Transverse colon (tissue), 4 donors: Measurements from ENCODE around the gene RNF169. TPM values are rescaled to one million over a fixed set of nuclear protein-coding genes. Genes with fewer than 3 reads are reported as not detected.

Experiments used
- DNase-seq: peaks from one replicate; pipeline ENCODE4 v3.0.0-alpha.2; 2019
- H3K27ac ChIP-seq, 4 donors: fragments of 200-600 bp; sonication (generic); 2 replicates each; pipeline ENCODE4 v1.5.1; 2016 to 2018; ENCODE audit warnings: inconsistent platforms in 4 of 4
- H3K27me3 ChIP-seq: fragments of 200-600 bp; sonication (generic); 2 replicates; pipeline ENCODE4 v1.5.1; 2017; ENCODE audit warnings: inconsistent platforms
- H3K36me3 ChIP-seq, 4 donors: fragments of 200-600 bp; sonication (generic); 2 replicates each; pipeline ENCODE4 v1.5.1; 2017 to 2019; ENCODE audit warnings: inconsistent platforms in 4 of 4
- H3K4me1 ChIP-seq, 4 donors: fragments of 200-600 bp; sonication (generic); 2 replicates each; pipeline ENCODE4 v1.5.1; 2017 to 2020; ENCODE audit warnings: inconsistent platforms in 4 of 4
- H3K4me3 ChIP-seq, 4 donors: fragments of 200-600 bp; sonication (generic); 1 replicate in 1 of 4; 2 replicates in 3 of 4; pipeline versions ENCODE4 v1.5.1 to v1.6.1; 2017 to 2019; ENCODE audit warnings: inconsistent platforms in 4 of 4
- H3K9me3 ChIP-seq, 2 donors: fragments of 200-600 bp; sonication (generic); 2 replicates each; pipeline ENCODE4 v1.5.1; 2017 to 2019; ENCODE audit warnings: inconsistent platforms in 2 of 2
- EP300 ChIP-seq: sonication (generic); formaldehyde crosslinking; IDR thresholded peaks from one replicate; pipeline ENCODE4 v1.6.1; 2017; ENCODE audit warnings: antibody characterized with exemption, low read depth
- POLR2A ChIP-seq: fragments of 450-650 bp; IDR thresholded peaks from one replicate; pipeline ENCODE4 v1.6.1; 2016; ENCODE audit warnings: antibody characterized with exemption, mild to moderate bottlenecking, moderate library complexity
- POLR2AphosphoS5 ChIP-seq, 3 donors: sonication (generic); formaldehyde crosslinking; IDR thresholded peaks; one replicate each; pipeline ENCODE4 v1.6.1; 2016; ENCODE audit warnings: antibody characterized with exemption in 3 of 3
- WGBS, 2 donors: methylation state at CpG; one replicate each; pipeline ENCODE4 v1.1.5; 2018; ENCODE audit warnings: low coverage in 1 of 2; 5-methylcytosine and 5-hydroxymethylcytosine counted together
- in situ Hi-C, 4 donors: fragments of 200-750 bp; cut with MboI; loops; one replicate each; pipeline versions ENCODE4 v1.15.0 to v1.15.1; 2017; ENCODE audit warnings: low sequenced_read_pairs in 3 of 4, low pct_ligation_motif_present in 1 of 4, low pct_unique_long_range_greater_than_20kb in 1 of 4
- intact Hi-C: fragments of 100-400 bp; cut with DNase I; formaldehyde crosslinking; loops from one replicate; pipeline ENCODE4 v1.15.1; 2023; ENCODE audit warnings: low total_unique reads
- small RNA-seq, 4 donors: library from RNA; depleted of rRNA; stranded (forward); fragments of <200 nt; gene quantifications; one replicate each; pipeline ENCODE3, GENCODE V24; 2016
- total RNA-seq, 4 donors: library from RNA; depleted of rRNA; stranded (reverse); fragments of >200 nt; gene quantifications; one replicate each; pipeline ENCODE4 v1.1.0, GENCODE V29; 2016
- TF ChIP-seq, protein P1 (sequence below), 5 experiments: fragments of 200-600 bp in 3 of 5; fragments of 450-650 bp in 2 of 5; sonication (generic) in 3 of 5; IDR thresholded peaks; 1 replicate in 2 of 5; 2 replicates in 3 of 5; pipeline ENCODE4 v1.5.1; 2016 to 2017; ENCODE audit warnings: antibody characterized with exemption in 5 of 5, inconsistent platforms in 3 of 5, mild to moderate bottlenecking in 2 of 5, moderate library complexity in 1 of 5

RNF169 gene
- total RNA-seq, 4 donors from 2014 or later, result 15.1 to 22.4 (median 16.6) TPM

DNA sequence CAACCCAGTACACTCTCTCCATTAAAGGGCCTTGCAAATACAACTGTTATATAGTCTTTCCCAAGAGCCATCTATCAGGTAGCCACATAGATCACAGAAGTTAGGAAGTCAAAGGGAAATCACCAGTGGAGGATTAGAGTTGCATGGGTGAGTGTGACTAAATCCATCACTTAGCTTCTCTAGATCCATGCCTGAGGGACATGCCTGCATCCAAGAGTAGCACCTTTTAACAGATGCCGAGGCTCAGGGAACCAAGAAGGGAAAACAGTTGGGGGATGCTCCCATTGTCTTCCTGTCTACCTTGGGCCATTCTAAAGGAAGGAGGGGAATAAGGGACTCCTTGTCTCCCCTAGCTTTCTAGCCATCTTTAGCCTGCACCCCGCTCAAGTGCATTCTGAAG, 122.4 kb downstream of the RNF169 start:
- Histone ChIP-seq H3K27me3 (no peaks in the 10 kb centered on the region), H3K36me3 (peaks cover 0 to 56% (median 13%) of the 10 kb centered on the region in 4 donors), H3K4me1 (no peaks in the 10 kb centered on the region), H3K9me3 (peaks cover 63 to 67% of the 10 kb centered on the region in 2 donors), H3K4me3 (no peak overlapping the region), H3K27ac (no peak overlapping the region)
- 98% methylated on average over 2 of the region's 2 CpGs; no CpG with 5 or more reads in 1 of the 2 donors for WGBS, 2 donors
- TF ChIP-seq POLR2AphosphoS5 (IDR thresholded peaks at IDR 0.05), result no peak
- TF ChIP-seq, protein P1, sequence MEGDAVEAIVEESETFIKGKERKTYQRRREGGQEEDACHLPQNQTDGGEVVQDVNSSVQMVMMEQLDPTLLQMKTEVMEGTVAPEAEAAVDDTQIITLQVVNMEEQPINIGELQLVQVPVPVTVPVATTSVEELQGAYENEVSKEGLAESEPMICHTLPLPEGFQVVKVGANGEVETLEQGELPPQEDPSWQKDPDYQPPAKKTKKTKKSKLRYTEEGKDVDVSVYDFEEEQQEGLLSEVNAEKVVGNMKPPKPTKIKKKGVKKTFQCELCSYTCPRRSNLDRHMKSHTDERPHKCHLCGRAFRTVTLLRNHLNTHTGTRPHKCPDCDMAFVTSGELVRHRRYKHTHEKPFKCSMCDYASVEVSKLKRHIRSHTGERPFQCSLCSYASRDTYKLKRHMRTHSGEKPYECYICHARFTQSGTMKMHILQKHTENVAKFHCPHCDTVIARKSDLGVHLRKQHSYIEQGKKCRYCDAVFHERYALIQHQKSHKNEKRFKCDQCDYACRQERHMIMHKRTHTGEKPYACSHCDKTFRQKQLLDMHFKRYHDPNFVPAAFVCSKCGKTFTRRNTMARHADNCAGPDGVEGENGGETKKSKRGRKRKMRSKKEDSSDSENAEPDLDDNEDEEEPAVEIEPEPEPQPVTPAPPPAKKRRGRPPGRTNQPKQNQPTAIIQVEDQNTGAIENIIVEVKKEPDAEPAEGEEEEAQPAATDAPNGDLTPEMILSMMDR (IDR thresholded peaks at IDR 0.05), result no peak
- TF ChIP-seq POLR2A, result no peak
- no peak for TF ChIP-seq EP300
- in situ Hi-C loops, result no loop called here
- no peak for DNase-seq
- intact Hi-C loops, result no loop called here

DNA sequence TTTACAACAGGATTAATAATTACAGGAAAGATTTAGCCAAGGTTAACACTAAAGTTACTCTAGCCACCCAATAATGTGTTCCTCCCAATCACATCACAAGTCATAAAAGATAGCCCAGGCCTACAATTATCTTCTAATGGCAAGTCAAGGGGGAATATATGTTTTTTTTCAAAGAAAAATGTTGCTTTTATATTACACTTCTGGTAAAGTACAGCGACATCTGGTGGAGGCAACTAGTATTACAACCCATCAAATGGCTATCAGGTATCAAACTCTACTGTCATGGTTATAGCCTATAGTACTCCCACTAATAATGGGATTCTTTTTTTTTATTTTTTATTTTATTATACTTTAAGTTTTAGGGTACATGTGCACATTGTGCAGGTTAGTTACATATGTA, 128.5 kb downstream of the RNF169 start:
- in situ Hi-C loops (no loop called here), intact Hi-C loops (no loop called here)
- peaks cover 0 to 28% (median 1%) of the 10 kb centered on the region in 4 donors for H3K36me3 ChIP-seq
- no peaks in the 10 kb centered on the region for H3K27me3 ChIP-seq
- DNase-seq, result no peak
- WGBS, 2 donors, result 50 to 63% methylated on average over 1 of the region's 1 CpG
- H3K27ac ChIP-seq, result no peak overlapping the region
- H3K4me1 ChIP-seq, result no peaks in the 10 kb centered on the region
- peaks cover 3 to 12% of the 10 kb centered on the region in 2 donors for H3K9me3 ChIP-seq
- H3K4me3 ChIP-seq, result no peak overlapping the region
- no peak for TF ChIP-seq POLR2AphosphoS5 (IDR thresholded peaks at IDR 0.05)
- TF ChIP-seq, protein P1 (IDR thresholded peaks at IDR 0.05), result peak; percentile 17 to 39 (median 21)

Small RNAs within 50 kb of the gene (small RNA-seq; reads per million reads assigned to genes)
- gene MIR4696 (0 to 0.14 (median 0) reads per million in 4 donors), gene RN7SL239P (0 to 0.14 (median 0) reads per million in 4 donors)

Other genes with a start within 250 kb of the RNF169 start
- 10 to 100 TPM in 3 of 4 donors, 1 to 10 TPM in 1; 7.4 to 29.4 (median 20.6) TPM for gene POLD3, start 156.3 kb upstream of the RNF169 start, total RNA-seq
- gene CHRDL2, start 17.4 kb upstream of the RNF169 start, total RNA-seq, result 10 to 100 TPM in 1 of 4 donors, 1 to 10 TPM in 3; 2.2 to 20.9 (median 4.0) TPM
- gene XRRA1, start 200.2 kb downstream of the RNF169 start, total RNA-seq, result 10 to 100 TPM in 3 of 4 donors, 1 to 10 TPM in 1; 5.7 to 61.0 (median 17.2) TPM
- 10 to 100 TPM in 3 of 4 donors, 1 to 10 TPM in 1; 6.4 to 59.9 (median 21.0) TPM for gene SPCS2, start 200.4 kb downstream of the RNF169 start, total RNA-seq
- gene NEU3, start 240.1 kb downstream of the RNF169 start, total RNA-seq, result 10 to 100 TPM in 1 of 4 donors, 1 to 10 TPM in 3; 2.6 to 11.7 (median 3.9) TPM